Activated CD4-positive, alpha-beta T cell treated with anti-CD3 and anti-CD28 coated beads for 4 hours (primary cell): ENCODE results near the gene HDAC9.

Experiments
- DNase-seq, 2 donors: peaks; one replicate each; pipeline ENCODE4 v3.0.0-alpha.2; 2020

The HDAC9 gene

DNA sequence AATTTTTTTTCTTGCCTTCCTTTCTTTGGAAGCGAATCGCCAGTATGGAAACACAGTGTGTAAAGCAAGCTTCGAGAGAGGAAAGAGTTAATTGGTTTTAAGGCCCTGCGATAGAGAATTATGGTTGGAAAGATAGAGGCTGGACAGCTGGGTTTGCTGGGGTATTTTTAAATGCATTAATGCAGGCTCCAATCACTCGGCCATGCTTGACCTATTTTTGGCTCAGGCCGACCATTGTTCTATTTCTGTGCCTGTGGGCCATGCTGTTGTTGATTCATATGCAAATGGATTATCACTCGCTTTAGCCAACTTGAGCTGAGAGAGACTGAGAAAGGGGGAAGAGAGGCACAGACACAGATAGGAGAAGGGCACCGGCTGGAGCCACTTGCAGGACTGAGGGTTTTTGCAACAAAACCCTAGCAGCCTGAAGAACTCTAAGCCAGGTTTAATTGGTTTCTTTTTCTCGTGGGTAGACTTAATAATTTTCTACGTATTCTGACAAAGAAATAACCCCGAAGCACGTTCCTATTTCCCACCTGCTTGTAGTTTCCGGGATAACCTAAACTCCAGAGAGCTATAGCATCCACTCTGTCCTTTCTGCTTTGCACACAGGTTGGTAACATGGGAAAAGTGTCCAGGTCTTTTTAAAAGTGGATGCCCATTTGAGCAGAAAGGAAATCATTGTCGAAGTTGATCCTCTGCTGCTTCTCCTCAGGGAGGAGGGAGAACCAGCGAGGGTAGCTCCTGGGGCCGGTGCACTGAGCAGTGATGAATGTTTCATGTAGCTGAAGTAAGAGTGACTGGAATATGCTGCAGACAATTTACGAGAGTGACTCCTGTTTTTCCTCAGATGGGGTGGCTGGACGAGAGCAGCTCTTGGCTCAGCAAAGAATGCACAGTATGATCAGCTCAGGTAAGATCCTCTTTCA, at the start of gene HDAC9:
TSS of gene HDAC9 (plus strand) at position 338 of the 929 bp plus-strand sequence. CDS start at position 892, 554 bp downstream.
- no peak for DNase-seq

DNA sequence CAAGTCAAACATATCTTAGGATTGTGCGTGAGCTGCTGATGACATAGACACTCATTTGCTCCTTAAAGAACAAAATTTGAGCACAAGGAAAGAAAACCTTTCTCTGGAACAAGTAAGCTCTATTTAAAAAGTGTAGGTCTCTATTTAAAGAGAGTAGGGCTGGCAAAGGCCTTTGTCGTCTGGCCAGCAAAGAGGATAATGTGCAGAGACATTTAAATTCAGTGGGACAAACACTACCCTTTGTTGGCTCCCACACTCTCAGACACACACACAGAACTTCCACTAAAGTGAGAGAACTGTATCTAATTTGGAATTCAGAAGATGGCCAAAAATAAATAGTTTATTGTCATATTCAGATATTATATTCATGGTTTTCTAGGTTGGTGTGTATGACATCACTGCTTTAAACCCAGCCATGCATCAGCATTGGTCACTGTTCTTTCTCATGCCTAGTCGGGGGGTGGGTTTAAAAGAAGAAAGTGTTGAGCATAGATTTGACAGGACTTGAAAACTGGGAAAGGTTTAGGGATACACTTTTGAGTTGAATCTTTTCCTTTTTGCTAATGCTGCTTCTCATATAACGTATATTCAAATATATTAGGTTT, 49.5 kb upstream of the HDAC9 start:
- DNase-seq = no peak

DNA sequence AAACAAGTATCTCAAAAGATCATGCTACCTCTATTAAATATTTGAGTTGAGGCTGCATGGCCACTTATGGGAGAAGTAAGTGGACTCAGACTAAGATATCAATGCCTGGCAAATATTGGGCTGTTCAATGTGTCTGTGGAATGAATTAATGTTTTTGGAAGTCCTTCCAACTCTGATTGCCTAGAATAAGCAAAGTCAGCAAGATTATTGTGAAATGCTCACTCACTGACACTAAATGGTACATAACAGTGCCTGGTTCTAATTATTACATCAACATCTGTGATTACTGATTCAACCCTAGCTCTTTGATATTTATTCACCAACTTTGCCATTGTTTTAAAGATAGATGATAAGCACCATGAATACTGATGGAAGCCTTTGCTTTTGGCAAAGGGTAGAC, 45.5 kb upstream of the HDAC9 start:
- no peak for DNase-seq

DNA sequence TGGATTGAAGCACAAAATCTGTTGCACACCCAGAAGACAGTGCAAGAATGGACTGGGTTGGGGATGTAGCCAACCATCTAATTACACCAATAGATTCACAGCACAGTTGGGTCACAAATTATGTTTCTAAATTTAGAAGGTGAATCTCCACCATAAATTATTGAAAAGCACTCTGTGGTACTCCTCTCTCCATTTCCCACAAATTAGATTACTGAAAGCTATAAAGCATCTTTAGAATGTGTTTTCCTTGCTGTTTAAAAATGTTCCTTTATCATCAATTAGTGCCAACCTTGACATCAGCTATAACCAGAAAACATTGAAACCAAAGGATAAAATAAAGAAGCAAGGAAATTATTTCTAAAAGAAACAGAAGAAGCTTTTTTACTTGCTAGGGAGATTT, 39.9 kb upstream of the HDAC9 start:
- no peak for DNase-seq

DNA sequence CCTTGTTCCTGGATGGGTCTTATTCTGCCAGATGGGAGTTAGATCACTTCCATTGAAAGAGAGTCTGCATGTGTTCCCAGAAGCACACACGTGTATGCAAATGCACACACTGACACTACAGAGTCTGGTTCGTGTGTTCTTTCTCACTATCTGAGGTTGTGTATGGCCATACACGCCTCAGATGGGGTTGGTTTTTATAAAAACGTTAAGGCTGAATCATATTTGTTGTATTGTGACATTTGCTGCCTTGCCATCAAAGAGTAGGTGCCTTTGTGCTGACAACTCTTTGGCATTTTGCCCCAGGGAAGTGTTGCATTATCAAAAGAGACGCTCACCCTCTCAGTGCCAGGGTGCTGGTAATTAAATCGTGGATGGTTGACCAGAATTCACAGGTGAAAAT, 37.7 kb upstream of the HDAC9 start:
- no peak for DNase-seq

DNA sequence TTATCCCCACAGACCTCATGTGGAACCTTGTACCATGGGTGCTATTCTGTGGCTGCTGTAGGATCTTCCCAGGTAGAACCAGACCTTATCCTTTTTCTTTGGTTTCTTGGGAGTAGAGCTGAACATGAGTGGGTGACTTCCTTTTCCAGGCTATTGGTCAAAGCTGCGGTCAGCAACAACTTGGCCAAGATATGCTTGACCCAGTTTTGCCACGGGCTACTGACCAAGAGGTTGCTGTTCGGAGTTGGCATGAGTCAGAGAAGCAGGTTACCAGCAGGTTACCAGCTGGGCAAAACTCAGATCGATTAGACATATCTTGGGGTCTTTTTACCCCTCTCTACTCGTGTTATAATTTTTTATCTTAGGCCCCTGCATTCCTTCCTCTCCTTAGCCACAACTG, 36.7 kb upstream of the HDAC9 start:
- no peak for DNase-seq

DNA sequence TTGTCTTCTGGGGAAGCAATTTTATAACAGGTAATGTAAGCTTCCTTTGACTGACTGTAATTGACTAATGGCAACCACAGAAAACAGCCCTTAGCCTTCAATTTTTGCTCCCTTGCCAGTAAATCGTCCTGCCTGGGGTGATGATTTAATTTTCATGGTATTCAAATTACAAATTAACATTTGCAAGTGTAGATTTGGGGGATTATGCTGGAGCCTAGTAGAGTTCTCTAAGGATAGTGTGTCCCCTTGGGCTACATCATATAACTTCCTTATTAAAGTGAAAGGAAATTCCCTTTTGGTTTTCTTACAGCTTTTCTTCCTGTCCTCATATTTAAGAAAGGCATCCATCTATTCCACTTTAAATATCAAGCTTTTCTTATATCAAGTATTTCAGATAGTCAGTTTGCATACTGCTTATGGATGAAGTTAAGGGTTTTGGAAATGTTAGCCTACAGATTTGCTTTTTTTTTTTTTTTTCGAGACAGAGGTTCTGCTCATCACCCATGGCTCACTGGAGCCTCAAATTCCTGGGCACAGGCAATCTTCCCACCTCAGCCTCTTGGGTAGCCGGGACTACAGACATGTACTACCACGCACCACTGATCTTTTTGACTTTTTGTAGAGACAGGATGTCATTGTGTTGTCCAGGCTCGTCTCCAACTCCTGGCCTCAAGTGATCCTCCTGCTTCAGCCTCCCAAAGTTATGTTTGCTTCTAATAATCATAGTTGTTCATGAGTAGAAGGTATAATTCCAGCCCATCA, 35.9 kb upstream of the HDAC9 start:
- no peak for DNase-seq

DNA sequence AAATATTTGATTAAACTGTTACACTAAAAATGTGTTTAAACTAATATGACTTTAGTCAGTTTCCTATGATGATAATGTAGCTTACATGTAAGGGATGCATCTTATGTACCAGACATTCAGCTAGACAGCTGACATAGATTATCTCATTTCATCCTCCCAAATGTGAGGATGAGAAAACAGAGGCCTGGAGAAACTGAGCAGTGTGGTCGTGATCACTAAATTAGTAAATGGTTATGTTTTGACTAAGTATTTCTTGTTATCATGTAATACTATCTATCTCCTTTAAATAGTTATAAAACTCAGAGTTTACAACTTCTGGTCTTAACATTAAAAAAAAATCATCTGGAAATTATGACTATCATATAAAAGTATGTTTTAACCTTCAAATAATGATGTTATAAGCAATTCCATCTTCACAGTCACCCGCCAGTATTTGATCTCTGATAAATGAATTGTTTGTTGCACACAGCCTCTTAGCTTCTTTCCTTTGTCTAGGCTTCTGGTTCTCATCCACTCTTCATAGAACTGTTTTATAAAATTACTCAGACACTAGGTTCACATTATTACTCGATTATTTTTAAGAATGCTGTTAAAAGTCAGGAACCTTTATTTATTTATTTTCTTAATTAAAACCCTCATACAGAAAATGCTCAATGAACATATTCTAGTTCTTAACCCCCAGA, 33.6 kb upstream of the HDAC9 start:
- DNase-seq = no peak

DNA sequence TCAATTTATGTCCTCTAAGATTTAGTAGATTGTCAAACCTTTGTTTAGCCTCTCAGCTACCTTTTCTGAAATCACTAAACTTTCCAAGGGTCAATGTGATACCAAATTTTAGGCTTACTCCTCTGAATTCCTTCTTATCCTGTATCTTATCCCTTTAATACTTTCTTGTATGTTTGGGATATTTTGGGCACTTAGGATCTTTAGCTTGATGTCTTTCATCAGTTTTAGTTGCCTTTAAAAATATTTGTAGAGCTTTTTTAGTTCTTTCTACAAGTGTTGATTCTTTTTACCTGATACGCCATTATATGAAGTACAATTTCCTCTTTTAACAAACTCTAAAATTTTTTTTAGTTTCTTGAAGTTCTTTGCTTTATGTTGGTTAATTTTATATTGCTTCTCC, 30.7 kb upstream of the HDAC9 start:
- no peak for DNase-seq

DNA sequence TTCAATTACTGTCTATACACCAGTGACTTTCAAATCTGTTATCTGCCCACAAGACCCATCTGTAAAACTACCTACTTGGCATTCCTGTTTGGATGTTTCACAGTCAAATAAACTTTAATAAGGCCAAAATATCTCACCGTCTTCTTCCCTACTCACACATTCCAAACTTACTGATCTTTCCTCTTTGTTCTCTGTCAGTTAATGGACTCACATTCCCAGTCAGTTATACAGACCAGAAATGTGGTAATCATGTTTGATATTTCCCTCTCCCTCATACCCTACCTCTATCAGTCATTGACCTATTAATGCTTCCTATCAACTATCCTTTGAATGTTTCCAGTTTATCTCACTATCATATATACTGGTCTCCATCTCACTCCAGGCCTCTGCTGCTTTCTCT, 28.5 kb upstream of the HDAC9 start:
- DNase-seq = no peak

DNA sequence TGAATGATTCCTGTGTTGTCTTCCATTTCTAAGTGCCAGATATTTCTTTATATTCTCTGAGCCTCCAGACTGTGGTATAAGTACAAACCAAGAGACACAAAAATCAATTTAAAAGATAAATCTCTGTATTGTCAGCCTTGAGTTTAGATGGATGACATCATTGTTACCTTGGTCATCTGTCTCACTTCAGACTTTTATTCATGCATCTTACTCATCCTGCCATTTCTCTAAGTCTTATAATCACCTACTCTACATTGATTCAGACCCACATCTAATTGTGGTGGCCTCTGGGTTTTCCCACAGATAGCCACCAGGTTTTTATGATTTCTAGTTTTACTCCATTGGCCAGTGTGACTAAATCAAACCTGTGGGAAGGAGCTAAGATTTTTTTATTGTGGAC, 26.8 kb upstream of the HDAC9 start:
- no peak for DNase-seq

DNA sequence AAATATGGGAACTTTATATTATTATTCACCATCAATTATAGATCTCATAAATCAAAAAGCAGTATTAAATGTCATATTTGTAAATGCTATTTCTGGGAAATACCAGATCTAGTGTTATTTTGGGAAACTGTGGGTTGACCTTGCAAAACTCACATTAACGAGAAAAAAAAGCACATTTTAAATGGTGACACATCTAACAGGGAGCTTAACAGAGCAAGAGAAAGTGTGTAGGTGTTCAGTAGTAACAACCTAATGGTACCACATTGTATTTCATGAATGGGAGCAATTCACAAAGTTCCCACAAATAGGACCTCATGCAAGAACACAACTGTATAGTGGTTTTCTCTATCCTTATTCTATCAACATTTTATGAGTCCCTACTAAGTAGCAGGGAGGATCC, 26.2 kb upstream of the HDAC9 start:
- DNase-seq = no peak

DNA sequence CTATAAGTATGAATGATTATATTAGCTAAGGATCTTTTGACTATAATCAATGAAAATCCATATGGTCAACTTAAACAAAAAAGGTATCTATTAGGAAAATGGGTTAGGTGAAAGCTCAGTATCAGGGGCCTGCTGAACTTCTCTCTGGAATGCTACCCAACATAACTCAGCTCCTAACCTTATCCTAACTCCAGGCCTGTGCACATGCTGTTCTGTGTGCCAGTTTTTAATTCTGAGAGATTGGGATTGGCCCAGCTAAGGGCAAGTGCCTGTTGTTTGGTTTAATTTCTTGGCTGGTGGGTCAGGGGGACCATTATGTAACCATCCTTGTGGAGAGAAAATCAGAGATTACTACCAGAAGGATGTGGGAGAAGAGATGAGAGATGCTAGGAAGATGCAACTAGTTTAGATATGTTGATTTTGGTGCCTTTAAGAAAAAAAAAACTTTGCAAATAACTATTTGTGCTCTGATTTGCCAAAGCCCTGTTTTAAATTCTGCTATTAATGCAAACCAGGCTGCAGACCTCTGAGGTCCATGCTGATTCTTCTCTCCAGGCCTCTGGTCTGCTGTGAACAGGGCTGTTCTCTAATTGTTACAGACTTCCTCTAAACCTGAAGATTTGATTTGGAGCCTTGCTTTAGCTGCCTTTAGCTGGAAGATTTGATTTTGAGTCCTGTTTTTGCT, 23.9 kb upstream of the HDAC9 start:
- DNase-seq = no peak

DNA sequence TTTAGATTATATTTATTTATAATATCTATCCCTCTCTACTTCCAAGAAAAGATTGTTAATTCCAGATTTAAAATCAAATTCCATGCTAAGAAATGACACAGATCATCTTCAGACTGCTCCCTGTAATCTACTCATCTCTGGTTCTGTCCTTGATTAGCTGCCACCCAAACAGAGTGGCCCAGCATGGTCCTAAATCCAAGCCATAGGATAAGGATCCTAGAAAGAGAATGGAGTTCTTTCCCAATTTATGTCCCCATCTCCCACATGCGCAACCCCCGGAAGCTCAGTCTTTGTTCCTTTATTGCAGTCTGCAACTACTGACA, 23.4 kb upstream of the HDAC9 start:
- no peak for DNase-seq

DNA sequence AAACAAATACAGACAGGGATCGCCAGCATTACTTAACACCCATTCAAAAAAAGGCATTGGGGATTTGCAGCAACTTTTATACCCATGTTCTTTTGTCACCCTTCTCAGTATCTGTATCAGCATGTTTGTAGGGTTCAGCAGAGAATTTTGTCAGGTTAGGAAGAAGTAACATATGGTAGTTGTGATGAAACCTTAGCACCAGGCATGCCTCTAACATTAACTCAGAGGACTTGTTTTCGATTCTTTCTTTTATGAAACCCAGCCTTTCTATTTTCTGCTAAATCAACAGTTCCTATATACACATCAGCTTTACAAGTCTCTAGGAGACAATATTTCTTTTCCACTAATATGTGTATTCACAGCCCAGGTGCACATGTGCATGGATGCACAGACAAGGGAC, 22.4 kb upstream of the HDAC9 start:
- no peak for DNase-seq

DNA sequence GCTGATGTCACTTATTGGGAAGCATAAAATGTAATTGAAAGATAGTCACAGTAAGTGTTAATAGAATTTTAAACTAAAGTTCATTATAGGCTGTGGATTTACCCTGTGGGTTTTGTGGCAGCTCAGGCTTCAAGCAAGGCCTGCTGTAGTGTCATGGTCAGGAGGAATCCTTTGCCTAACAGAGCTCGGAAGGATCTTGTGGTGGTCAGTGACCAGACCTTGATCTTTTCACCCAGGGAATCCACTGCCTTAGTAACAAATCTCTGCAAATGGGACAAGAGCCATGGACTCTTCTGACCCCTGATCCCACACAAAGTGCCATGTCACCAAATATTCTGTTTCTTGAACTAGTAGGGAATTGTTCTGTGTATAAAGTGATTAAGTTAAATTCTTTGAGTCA, 20.6 kb upstream of the HDAC9 start:
- no peak for DNase-seq

DNA sequence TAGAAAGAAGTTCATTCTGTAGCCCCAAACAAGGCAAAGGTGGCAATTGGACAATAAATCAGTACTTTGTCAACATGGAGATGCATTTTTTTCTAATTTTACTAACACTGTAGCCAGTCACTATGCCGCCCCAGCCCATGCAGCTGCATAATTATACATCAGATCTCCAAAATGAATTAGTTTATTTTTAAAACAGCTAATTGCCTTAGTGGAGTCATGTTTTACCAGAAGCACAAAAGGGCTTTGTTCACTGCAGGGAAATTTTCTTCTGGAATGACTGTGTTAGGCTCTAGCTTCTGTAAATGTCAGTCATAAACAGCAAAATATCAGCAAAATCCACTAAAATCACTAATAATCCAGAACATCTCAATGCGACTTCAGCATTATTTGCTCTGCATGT, 20.1 kb upstream of the HDAC9 start:
- no peak for DNase-seq

DNA sequence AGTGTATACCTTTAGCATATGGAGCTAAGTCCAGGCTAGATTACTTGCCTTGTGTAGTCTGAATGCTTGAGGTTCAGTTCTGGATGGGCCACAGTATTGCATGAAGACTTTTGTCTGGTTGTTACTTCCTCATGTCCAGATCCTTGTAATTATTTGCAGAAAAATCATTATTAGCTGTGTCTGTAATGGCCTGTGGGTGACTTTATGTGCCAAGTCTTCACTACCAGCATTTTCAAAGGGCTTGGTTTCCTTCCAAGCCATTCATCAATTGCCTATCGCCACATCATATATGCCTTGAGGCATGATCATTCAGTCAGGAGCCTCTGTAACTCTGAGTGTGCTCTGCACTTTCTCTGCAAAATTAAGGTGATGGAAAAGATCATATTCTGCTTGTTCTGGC, 13.8 kb upstream of the HDAC9 start:
- DNase-seq = no peak

DNA sequence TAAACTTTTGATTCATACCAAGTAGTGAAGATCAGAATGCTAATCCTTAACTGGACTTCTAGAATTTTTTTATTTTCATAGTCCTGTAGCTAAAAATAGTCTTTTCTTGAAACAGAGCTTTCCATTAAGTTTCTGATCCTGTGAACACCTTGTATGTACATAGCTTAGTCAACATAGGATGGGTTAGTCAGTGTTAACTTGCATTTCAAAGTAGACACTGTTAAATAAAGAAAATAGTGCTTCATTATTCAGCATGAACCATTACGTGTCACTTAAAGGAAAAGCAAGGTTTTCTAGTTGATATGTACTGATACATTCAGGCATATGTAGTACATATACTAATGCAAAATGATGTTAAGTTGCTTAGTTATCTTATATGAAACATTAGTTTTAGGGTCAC, 7.5 kb upstream of the HDAC9 start:
- DNase-seq = no peak

DNA sequence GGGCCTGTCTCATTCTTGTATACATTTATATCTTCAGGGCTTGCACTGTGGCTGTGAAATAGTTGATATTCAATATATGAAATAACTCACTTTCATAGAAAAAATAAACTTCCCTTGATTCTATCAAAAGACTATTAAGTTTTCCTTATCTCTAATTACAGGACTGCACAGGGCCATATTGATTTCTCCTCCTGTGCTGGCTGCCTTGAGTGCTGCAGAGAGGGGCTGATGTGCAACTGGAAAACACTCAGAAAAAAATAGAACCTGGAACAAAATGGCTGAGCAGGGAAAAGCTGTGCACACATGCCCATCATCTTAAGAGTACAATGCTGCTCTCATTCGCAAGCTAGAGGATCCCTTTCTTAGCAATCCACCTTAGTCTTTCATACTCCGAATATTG, 5.9 kb upstream of the HDAC9 start:
- DNase-seq = no peak

DNA sequence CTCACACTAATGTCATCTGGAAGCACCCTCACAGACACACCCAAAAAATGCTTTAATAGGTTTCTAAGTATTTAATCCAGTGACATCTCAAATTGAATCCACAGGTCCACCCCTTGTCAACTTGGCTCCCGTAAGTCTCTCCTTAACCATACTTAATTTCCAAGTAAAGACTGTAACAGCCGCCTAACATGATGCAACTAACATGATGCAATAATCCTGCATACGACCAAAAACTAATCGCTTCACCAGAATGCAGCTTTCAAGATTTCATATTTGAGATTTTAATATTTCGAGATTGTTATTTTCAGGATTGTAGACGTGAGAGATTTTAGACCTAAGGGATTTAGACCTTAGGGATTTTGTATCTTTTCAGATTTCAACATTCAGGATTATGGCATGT, 3.7 kb upstream of the HDAC9 start:
- DNase-seq = no peak

DNA sequence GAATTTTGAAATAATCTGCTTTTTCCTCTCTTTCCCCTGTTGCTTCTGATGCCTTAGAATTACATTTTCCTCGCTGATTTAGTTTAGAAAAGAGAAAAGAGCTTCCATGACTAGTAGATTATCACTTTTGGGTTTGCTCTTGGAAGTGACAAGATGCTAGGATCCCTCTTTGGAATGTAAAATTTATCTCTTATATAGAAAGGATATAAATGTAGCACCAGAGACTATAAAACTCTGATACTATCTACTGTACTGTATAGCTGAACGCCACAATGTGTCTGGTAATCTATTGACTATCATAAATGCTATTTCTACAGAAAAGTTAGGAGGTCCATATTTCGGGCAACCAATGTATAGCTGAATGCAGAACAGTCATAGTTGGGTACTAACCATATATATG, 1.1 kb upstream of the HDAC9 start:
- no peak for DNase-seq
